SU-DHL-6 (cell line): Measurements from ENCODE around the gene ST6GAL1.

ENCODE experiments used
- EZH2phosphoT487 ChIP-seq: fragments of 200-600 bp; sonication (generic), shearing (Covaris generic); conservative IDR thresholded peaks from 2 replicates; pipeline ENCODE4 v1.6.1; 2018; ENCODE audit warnings: mild to moderate bottlenecking, antibody characterized with exemption, low read length, moderate library complexity, mixed read lengths
- TF ChIP-seq, protein P1 (sequence below): fragments of 200-600 bp; sonication (generic); IDR thresholded peaks from one replicate; pipeline ENCODE4 v1.5.1; 2017; ENCODE audit warnings: antibody characterized with exemption, mild to moderate bottlenecking, low read length, moderate library complexity; ENCODE audit not compliant: insufficient read depth, poor library complexity, severe bottlenecking

- TF ChIP-seq, protein P1, sequence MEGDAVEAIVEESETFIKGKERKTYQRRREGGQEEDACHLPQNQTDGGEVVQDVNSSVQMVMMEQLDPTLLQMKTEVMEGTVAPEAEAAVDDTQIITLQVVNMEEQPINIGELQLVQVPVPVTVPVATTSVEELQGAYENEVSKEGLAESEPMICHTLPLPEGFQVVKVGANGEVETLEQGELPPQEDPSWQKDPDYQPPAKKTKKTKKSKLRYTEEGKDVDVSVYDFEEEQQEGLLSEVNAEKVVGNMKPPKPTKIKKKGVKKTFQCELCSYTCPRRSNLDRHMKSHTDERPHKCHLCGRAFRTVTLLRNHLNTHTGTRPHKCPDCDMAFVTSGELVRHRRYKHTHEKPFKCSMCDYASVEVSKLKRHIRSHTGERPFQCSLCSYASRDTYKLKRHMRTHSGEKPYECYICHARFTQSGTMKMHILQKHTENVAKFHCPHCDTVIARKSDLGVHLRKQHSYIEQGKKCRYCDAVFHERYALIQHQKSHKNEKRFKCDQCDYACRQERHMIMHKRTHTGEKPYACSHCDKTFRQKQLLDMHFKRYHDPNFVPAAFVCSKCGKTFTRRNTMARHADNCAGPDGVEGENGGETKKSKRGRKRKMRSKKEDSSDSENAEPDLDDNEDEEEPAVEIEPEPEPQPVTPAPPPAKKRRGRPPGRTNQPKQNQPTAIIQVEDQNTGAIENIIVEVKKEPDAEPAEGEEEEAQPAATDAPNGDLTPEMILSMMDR: no peak
- TF ChIP-seq EZH2phosphoT487: no peak
These were observed 641 bp upstream of the ST6GAL1 start for GRCh38 chr3:186929685-186930084.
